GM12878 (cell line): Measurements from ENCODE around the gene ADH7. TPM values are rescaled to one million over a fixed set of nuclear protein-coding genes. Genes with fewer than 3 reads are reported as not detected.
A peak's percentile ranks its signal among the peaks of the same experiment; 100 is the strongest.

Experiments used
- ATAC-seq: fragments of 200-7000 bp; cut with Tn5 transposase; 3 replicates; pipeline ENCODE4 v1.9.1; 2020; ENCODE audit warnings: mild to moderate bottlenecking, moderate library complexity
- BruUV-seq: library from RNA; stranded (reverse); fragments of 400-500 nt; replicated peaks from 2 replicates; lab custom pipeline; 2021; lab: Mats Ljungman, UMichigan
- CTCF ChIA-PET: fragments of 300-600 bp; sonication (Branson Sonifier 250); formaldehyde crosslinking; extraction: SDS; loops from one replicate; lab custom pipeline; 2021; ENCODE audit warnings: inconsistent platforms; lab: Yijun Ruan, JAX
- POLR2A ChIA-PET: fragments of 350-600 bp; formaldehyde crosslinking; extraction: SDS; loops from one replicate; lab custom pipeline; 2021; ENCODE audit warnings: inconsistent platforms; lab: Charles Lee
- RAD21 ChIA-PET: fragments of 300-600 bp; sonication (Branson Sonifier 250); formaldehyde crosslinking; loops from one replicate; lab custom pipeline; 2023; ENCODE audit warnings: antibody characterized with exemption; ENCODE audit not compliant: unreplicated experiment; lab: Charles Lee
- SMC1A ChIA-PET: fragments of 300-600 bp; sonication (Branson Sonifier 250); formaldehyde crosslinking; loops from one replicate; lab custom pipeline; 2023; ENCODE audit not compliant: unreplicated experiment, uncharacterized antibody; lab: Charles Lee
- DNase-seq: peaks from one replicate; pipeline ENCODE4 v3.0.0-alpha.2; 2011; ENCODE audit warnings: low read depth, low spot score
- FAIRE-seq: peaks from 3 replicates; lab custom pipeline; 2011; peaks lifted over from hg19 to GRCh38; lab: Jason Lieb, UNC
- H2AFZ ChIP-seq: 2 replicates; pipeline ENCODE4 v1.6.0; 2011; ENCODE audit warnings: low read depth, low read length, control low read depth; ENCODE audit not compliant: control insufficient read depth
- H3K27ac ChIP-seq: 2 replicates; pipeline ENCODE4 v1.5.1; 2011; ENCODE audit warnings: control low read depth; ENCODE audit not compliant: control insufficient read depth, insufficient read depth
- H3K27me3 ChIP-seq, 2 experiments: replicated peaks in 1 of 2; 2 replicates each; pipeline versions ENCODE4 v1.6.0 to v1.6.1; 2011; ENCODE audit warnings: low read length in 1 of 2; ENCODE audit not compliant: control insufficient read depth in 2 of 2, insufficient read depth in 2 of 2
- H3K36me3 ChIP-seq, 2 experiments: 2 replicates each; pipeline ENCODE4 v1.5.1; 2011; ENCODE audit warnings: low read length in 1 of 2; ENCODE audit not compliant: control insufficient read depth in 2 of 2, insufficient read depth in 2 of 2
- H3K4me1 ChIP-seq: 2 replicates; pipeline ENCODE4 v1.6.1; 2011; ENCODE audit warnings: mild to moderate bottlenecking, low read length, moderate library complexity, mixed read lengths; ENCODE audit not compliant: control insufficient read depth, insufficient read depth
- H3K4me2 ChIP-seq: 2 replicates; pipeline ENCODE4 v1.6.0; 2011; ENCODE audit warnings: control low read depth; ENCODE audit not compliant: control insufficient read depth, insufficient read depth
- H3K4me3 ChIP-seq: fragments of 200-600 bp; sonication (generic); 2 replicates; pipeline ENCODE4 v1.5.1; 2016
- H3K79me2 ChIP-seq: 2 replicates; pipeline ENCODE4 v1.6.0; 2011; ENCODE audit warnings: low read length; ENCODE audit not compliant: control insufficient read depth, insufficient read depth
- H3K9ac ChIP-seq: 2 replicates; pipeline ENCODE4 v1.8.0; 2011; ENCODE audit warnings: low read length, control low read depth, mixed read lengths; ENCODE audit not compliant: control insufficient read depth, insufficient read depth
- H3K9me3 ChIP-seq: replicated peaks from 3 replicates; pipeline ENCODE4 v1.5.1; 2011; ENCODE audit warnings: mild to moderate bottlenecking, low read length; ENCODE audit not compliant: control insufficient read depth, insufficient read depth
- H4K20me1 ChIP-seq: 2 replicates; pipeline ENCODE4 v1.6.0; 2011; ENCODE audit not compliant: control insufficient read depth, insufficient read depth
- ATF7 ChIP-seq: fragments of 450-650 bp; IDR thresholded peaks from 2 replicates; pipeline ENCODE4 v1.6.1; 2016; ENCODE audit warnings: low read depth, mild to moderate bottlenecking
- MEF2A ChIP-seq: IDR thresholded peaks from 2 replicates; pipeline ENCODE4 v1.6.1; 2011; ENCODE audit warnings: low read depth, mild to moderate bottlenecking, low read length, moderate library complexity; ENCODE audit not compliant: insufficient read depth
- POLR2AphosphoS2 ChIP-seq: IDR thresholded peaks from 2 replicates; pipeline ENCODE4 v1.6.1; 2011; ENCODE audit warnings: low read depth, mild to moderate bottlenecking, low read length, improper control_type of control experiment, moderate library complexity
- SMC3 ChIP-seq: IDR thresholded peaks from 2 replicates; pipeline ENCODE4 v1.6.1; 2011; ENCODE audit warnings: low read length, improper control_type of control experiment, borderline replicate concordance
- TCF3 ChIP-seq: IDR thresholded peaks from 2 replicates; pipeline ENCODE4 v1.6.1; 2012; ENCODE audit warnings: low read depth, mild to moderate bottlenecking, low read length, borderline replicate concordance; ENCODE audit not compliant: insufficient read depth
- ZNF687 ChIP-seq: fragments of 450-650 bp; IDR thresholded peaks from 2 replicates; pipeline ENCODE4 v1.6.1; 2017; ENCODE audit warnings: mild to moderate bottlenecking, moderate library complexity
- WGBS: methylation state at CpG from one replicate; pipeline ENCODE4 v1.1.6; 2016; ENCODE audit warnings: low lambda C conversion rate; ENCODE audit not compliant: insufficient replicate concordance, insufficient coverage; ENCODE audit errors: missing lambda C conversion rate; 5-methylcytosine and 5-hydroxymethylcytosine counted together
- in situ Hi-C: fragments of 300-500 bp; cut with MboI; formaldehyde crosslinking; loops from 9 replicates; pipeline ENCODE4 v1.14.3; 2018; ENCODE audit warnings: mixed read lengths
- intact Hi-C: fragments of 100-400 bp; cut with micrococcal nuclease; formaldehyde crosslinking; loops from one replicate; pipeline ENCODE4 v1.14.2; 2022; ENCODE audit not compliant: unreplicated experiment
- polyA plus RNA-seq, 11 experiments: library from polyadenylated mRNA; depleted of rRNA in 4 of 11; unstranded in 6 of 11; stranded (reverse) in 5 of 11; fragments of >200 nt; fragmentation: Nextera tagmentation in 4 of 11; fragmentation: Illumina TruSeq in 1 of 11; extraction: Ambion mirVana in 4 of 11; extraction: Trizol in 1 of 11; gene quantifications; 1 replicate in 1 of 11; 2 replicates in 10 of 11; pipeline versions ENCODE4 v1.2.1 to v1.2.3, GENCODE V29; 2011 to 2016; ENCODE audit warnings: inconsistent platforms in 2 of 11, missing spikeins in 2 of 11, low read depth in 1 of 11
- total RNA-seq, 4 experiments: library from RNA; depleted of rRNA in 3 of 4; stranded (reverse); fragments of >200 nt in 3 of 4; fragmentation: Illumina TruSeq in 1 of 4; extraction: Trizol in 1 of 4; gene quantifications; 2 replicates each; pipeline versions ENCODE4 v1.2.1 to v1.2.3, GENCODE V29; 2013 to 2021
- TF ChIP-seq, protein P1 (sequence below): IDR thresholded peaks from 2 replicates; pipeline ENCODE4 v1.6.1; 2012; ENCODE audit warnings: mild to moderate bottlenecking, low read depth, low read length
- TF ChIP-seq, protein P2 (sequence below): fragments of 450-650 bp; IDR thresholded peaks from 2 replicates; pipeline ENCODE4 v1.6.1; 2017; ENCODE audit warnings: low read depth, mild to moderate bottlenecking, moderate library complexity
- TF ChIP-seq, protein P3 (sequence below): fragments of 450-650 bp; formaldehyde crosslinking; IDR thresholded peaks from 2 replicates; pipeline ENCODE4 v1.5.0; 2022; ENCODE audit warnings: mild to moderate bottlenecking, missing genetic modification characterization

The ADH7 gene
- total and polyA plus RNA-seq, 10 of the 15 experiments (the other 5 are each of a cell fraction or from before 2014, with no cell fraction given), result not detected

DNA sequence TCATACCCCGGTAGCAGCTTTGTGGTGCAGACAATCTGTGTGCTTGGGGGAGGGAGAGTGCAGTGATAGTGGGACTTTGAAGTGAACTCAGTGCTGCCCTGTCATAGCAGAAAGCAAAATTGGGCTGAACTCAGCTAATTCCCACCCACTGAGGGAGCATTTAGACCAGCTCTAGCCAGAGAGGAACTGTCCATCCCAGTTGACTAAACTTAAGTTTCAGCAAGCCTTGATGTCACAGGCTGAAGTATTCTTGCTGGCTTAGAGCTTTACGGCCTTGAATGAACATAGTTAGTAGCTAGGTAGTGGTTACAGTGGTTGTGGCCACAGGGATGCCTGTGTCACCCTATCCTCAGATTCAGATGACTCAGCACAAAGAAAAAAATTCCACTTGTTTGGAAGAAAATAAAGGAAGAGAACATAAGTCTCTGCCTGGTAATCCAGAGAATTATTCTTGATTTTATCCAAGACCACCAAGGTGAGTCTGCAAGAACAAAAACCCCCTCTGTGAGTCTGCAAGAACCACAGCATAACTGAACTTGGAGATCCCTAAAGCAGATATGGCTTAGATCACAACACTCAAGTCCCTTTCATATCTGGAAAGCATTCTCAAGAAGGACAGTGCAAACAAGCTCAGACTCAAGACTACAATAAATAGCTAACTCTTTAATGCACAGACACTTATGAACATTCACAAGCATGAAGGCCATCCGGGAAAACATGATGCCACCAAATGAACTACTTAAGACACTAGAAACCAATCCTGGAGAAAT lies 39.4 kb downstream of the ADH7 start:
- Histone ChIP-seq H3K27ac (no peak overlapping the region), H4K20me1 (no peaks in the 10 kb centered on the region), H3K4me1 (no peaks in the 10 kb centered on the region), H3K79me2 (no peaks in the 10 kb centered on the region), H3K9ac (no peak overlapping the region), H3K36me3 (no peaks in the 10 kb centered on the region), H3K27me3 (no peaks in the 10 kb centered on the region), H3K4me3 (no peak overlapping the region), H3K4me2 (no peak overlapping the region), H3K9me3 (no peaks in the 10 kb centered on the region), H2AFZ (no peak overlapping the region)
- BruUV-seq, result no TSS peak
- ChIA-PET POLR2A (no interaction called here), CTCF (interaction anchor here (0.6 to 0.7 kb wide), 2 partner anchors 11 to 110 kb away, joined by 3 read pairs; no protein-coding TSS in a partner anchor), RAD21 (no interaction called here), SMC1A (interaction anchor here (0.6 to 1.9 kb wide), 2 partner anchors 8 to 31 kb away, joined by 3 to 7 read pairs; no protein-coding TSS in a partner anchor)
- intact Hi-C loops, result no loop called here
- WGBS, result 44% methylated on average over 3 of the region's 3 CpGs
- in situ Hi-C loops, result no loop called here
- FAIRE-seq (no peak), DNase-seq (no peak), ATAC-seq (peak; percentile 36; the same call in 2 of the 3 replicates)
- TF ChIP-seq, protein P1, sequence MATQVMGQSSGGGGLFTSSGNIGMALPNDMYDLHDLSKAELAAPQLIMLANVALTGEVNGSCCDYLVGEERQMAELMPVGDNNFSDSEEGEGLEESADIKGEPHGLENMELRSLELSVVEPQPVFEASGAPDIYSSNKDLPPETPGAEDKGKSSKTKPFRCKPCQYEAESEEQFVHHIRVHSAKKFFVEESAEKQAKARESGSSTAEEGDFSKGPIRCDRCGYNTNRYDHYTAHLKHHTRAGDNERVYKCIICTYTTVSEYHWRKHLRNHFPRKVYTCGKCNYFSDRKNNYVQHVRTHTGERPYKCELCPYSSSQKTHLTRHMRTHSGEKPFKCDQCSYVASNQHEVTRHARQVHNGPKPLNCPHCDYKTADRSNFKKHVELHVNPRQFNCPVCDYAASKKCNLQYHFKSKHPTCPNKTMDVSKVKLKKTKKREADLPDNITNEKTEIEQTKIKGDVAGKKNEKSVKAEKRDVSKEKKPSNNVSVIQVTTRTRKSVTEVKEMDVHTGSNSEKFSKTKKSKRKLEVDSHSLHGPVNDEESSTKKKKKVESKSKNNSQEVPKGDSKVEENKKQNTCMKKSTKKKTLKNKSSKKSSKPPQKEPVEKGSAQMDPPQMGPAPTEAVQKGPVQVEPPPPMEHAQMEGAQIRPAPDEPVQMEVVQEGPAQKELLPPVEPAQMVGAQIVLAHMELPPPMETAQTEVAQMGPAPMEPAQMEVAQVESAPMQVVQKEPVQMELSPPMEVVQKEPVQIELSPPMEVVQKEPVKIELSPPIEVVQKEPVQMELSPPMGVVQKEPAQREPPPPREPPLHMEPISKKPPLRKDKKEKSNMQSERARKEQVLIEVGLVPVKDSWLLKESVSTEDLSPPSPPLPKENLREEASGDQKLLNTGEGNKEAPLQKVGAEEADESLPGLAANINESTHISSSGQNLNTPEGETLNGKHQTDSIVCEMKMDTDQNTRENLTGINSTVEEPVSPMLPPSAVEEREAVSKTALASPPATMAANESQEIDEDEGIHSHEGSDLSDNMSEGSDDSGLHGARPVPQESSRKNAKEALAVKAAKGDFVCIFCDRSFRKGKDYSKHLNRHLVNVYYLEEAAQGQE, result no peak
- TF ChIP-seq SMC3 (no peak), ZNF687 (no peak), POLR2AphosphoS2 (no peak), TCF3 (no peak), MEF2A (no peak), ATF7 (no peak)
- TF ChIP-seq, protein P2, sequence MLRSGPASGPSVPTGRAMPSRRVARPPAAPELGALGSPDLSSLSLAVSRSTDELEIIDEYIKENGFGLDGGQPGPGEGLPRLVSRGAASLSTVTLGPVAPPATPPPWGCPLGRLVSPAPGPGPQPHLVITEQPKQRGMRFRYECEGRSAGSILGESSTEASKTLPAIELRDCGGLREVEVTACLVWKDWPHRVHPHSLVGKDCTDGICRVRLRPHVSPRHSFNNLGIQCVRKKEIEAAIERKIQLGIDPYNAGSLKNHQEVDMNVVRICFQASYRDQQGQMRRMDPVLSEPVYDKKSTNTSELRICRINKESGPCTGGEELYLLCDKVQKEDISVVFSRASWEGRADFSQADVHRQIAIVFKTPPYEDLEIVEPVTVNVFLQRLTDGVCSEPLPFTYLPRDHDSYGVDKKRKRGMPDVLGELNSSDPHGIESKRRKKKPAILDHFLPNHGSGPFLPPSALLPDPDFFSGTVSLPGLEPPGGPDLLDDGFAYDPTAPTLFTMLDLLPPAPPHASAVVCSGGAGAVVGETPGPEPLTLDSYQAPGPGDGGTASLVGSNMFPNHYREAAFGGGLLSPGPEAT, result no peak
- TF ChIP-seq, protein P3, sequence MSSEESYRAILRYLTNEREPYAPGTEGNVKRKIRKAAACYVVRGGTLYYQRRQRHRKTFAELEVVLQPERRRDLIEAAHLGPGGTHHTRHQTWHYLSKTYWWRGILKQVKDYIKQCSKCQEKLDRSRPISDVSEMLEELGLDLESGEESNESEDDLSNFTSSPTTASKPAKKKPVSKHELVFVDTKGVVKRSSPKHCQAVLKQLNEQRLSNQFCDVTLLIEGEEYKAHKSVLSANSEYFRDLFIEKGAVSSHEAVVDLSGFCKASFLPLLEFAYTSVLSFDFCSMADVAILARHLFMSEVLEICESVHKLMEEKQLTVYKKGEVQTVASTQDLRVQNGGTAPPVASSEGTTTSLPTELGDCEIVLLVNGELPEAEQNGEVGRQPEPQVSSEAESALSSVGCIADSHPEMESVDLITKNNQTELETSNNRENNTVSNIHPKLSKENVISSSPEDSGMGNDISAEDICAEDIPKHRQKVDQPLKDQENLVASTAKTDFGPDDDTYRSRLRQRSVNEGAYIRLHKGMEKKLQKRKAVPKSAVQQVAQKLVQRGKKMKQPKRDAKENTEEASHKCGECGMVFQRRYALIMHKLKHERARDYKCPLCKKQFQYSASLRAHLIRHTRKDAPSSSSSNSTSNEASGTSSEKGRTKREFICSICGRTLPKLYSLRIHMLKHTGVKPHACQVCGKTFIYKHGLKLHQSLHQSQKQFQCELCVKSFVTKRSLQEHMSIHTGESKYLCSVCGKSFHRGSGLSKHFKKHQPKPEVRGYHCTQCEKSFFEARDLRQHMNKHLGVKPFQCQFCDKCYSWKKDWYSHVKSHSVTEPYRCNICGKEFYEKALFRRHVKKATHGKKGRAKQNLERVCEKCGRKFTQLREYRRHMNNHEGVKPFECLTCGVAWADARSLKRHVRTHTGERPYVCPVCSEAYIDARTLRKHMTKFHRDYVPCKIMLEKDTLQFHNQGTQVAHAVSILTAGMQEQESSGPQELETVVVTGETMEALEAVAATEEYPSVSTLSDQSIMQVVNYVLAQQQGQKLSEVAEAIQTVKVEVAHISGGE (CRISPR knock-in tag), result no peak
